ENCODE measurements around the gene ELOVL2. TPM values are rescaled to one million over a fixed set of nuclear protein-coding genes. Genes with fewer than 3 reads are reported as not detected.

ELOVL2 gene
- total and polyA plus RNA-seq, 2 experiments from 2014 or later: 0.29 to 0.32 TPM

DNA sequence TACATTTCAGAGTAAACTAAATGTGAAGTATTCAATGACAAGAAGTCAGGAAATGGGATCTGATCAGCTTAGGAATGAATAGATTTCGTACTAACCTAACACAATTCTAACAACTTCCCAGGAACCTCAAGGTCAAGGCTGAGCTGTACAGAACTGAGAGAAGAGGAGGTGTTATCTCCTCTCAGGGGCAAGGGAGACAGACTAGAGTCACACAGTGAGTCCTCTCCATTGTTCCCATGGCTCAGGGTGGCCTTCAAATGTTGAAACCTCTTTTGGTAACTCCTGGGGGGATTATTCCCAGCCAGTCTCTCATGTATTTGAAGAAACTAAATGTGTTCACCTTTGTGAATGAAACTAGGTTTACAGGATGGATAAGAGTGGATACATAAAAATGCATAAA, 27.7 kb downstream of the ELOVL2 start:
- H3K27me3 ChIP-seq (replicated peaks; ENCODE audit: insufficient read depth): 0 out of 2 replicates have a peak, but pooled peaks cover 5% of the 10 kb centered on the region

DNA sequence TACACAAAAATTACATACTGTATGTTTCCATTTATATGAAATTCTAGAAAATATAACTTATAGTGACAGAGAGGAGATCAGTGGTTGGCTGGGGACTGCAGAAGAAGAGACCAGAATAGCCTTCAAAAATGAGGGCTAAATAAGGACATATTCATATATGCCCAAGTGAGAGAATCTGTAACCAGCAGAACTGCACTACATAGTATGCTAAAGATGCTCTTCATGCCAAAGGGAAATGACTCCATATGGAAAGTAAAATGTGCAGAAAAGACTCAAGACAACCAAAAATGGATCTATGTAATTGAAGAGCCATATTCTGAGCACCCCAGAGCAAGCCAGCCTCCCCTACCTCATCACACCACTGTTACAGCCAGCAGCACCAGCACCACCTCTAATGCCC, 29.0 kb downstream of the ELOVL2 start:
- H3K9ac ChIP-seq: no peak overlapping the region
- no peak for DNase-seq
- no peak overlapping the region for H3K27ac ChIP-seq
- H3K79me2 ChIP-seq (ENCODE audit: insufficient read depth): no peaks in the 10 kb centered on the region
- peaks cover 12% of the 10 kb centered on the region for H3K4me1 ChIP-seq (ENCODE audit: insufficient read depth)
- no peak overlapping the region for H2AFZ ChIP-seq
- TF ChIP-seq EZH2phosphoT487 (IDR thresholded peaks at IDR 0.05; ENCODE audit: insufficient read depth, low read depth) (no peak), EZH2 (IDR thresholded peaks at IDR 0.05; ENCODE audit: insufficient read depth, poor library complexity, severe bottlenecking) (no peak)
- no peak overlapping the region for H3K4me2 ChIP-seq (ENCODE audit: unreplicated experiment)
- in situ Hi-C loops (cut with MboI): no loop called here
- no peaks in the 10 kb centered on the region for H3K36me3 ChIP-seq (ENCODE audit: low read depth)
- H3K27me3 ChIP-seq (replicated peaks; ENCODE audit: insufficient read depth): 0 out of 2 replicates have a peak, but pooled peaks cover 5% of the 10 kb centered on the region
- no peaks in the 10 kb centered on the region for H4K20me1 ChIP-seq (ENCODE audit: insufficient read depth)
- peaks cover 5% of the 10 kb centered on the region; the same call in 1 of the 2 replicates for H3F3A ChIP-seq (ENCODE audit: insufficient read depth)
- no peak overlapping the region for H3K4me3 ChIP-seq
- no peaks in the 10 kb centered on the region for H3K9me2 ChIP-seq (ENCODE audit: insufficient read depth)
- no peaks in the 10 kb centered on the region for H3K9me3 ChIP-seq (ENCODE audit: low read depth)

More for the DNA sequence above, 27.7 kb downstream of the ELOVL2 start:
- Histone ChIP-seq H3K9ac (no peak overlapping the region), H3K27ac (no peak overlapping the region), H3K4me2 (ENCODE audit: unreplicated experiment) (no peak overlapping the region), H3K4me3 (no peak overlapping the region), H3K79me2 (ENCODE audit: insufficient read depth) (no peaks in the 10 kb centered on the region), H2AFZ (no peak overlapping the region), H3K9me3 (ENCODE audit: low read depth) (no peaks in the 10 kb centered on the region), H3F3A (ENCODE audit: insufficient read depth) (peaks cover 5% of the 10 kb centered on the region; the same call in 1 of the 2 replicates), H3K4me1 (ENCODE audit: insufficient read depth) (peaks cover 11% of the 10 kb centered on the region), H4K20me1 (ENCODE audit: insufficient read depth) (no peaks in the 10 kb centered on the region), H3K36me3 (ENCODE audit: low read depth) (no peaks in the 10 kb centered on the region), H3K9me2 (ENCODE audit: insufficient read depth) (no peaks in the 10 kb centered on the region)
- no peak for DNase-seq
- TF ChIP-seq EZH2phosphoT487 (IDR thresholded peaks at IDR 0.05; ENCODE audit: insufficient read depth, low read depth): no peak
- no peak for TF ChIP-seq EZH2 (IDR thresholded peaks at IDR 0.05; ENCODE audit: insufficient read depth, poor library complexity, severe bottlenecking)
- WGBS, 2 experiments (ENCODE audit: low coverage in 1 of 2, low lambda C conversion rate in 2 of 2, missing lambda C conversion rate in 2 of 2): 63 to 65% methylated on average over 1 of the region's 1 CpG
- in situ Hi-C loops (cut with MboI): no loop called here

DNA sequence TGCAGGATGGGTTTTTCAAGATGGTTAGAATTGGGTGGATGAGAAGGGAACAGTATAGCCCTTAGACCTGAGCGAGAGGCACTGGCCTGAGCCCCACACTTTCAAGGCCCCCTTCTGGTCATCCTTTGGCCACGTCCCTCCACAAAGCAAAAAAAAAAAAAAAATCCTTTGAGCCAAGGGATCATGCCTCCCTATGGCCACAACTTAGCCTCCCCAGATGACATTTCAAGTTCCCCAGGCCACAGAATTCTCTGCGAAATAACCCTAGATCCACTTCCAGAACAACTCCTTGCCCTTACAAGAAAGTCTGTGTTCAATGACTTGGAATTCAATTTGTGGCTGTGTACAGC, 30.4 kb downstream of the ELOVL2 start:
- H3K4me3 ChIP-seq: no peak overlapping the region
- peaks cover 23% of the 10 kb centered on the region for H3K4me1 ChIP-seq (ENCODE audit: insufficient read depth)
- DNase-seq: no peak
- in situ Hi-C loops (cut with MboI): no loop called here
- H3K4me2 ChIP-seq (ENCODE audit: unreplicated experiment): no peak overlapping the region
- H2AFZ ChIP-seq: no peak overlapping the region
- no peaks in the 10 kb centered on the region for H3K36me3 ChIP-seq (ENCODE audit: low read depth)
- H3F3A ChIP-seq (ENCODE audit: insufficient read depth): peaks cover 15% of the 10 kb centered on the region
- H3K79me2 ChIP-seq (ENCODE audit: insufficient read depth): no peaks in the 10 kb centered on the region
- no peak overlapping the region for H3K27ac ChIP-seq
- no peaks in the 10 kb centered on the region for H4K20me1 ChIP-seq (ENCODE audit: insufficient read depth)
- WGBS, 2 experiments (ENCODE audit: low coverage in 1 of 2, low lambda C conversion rate in 2 of 2, missing lambda C conversion rate in 2 of 2): 92 to 97% methylated on average over 3 of the region's 3 CpGs
- H3K27me3 ChIP-seq (replicated peaks; ENCODE audit: insufficient read depth): 0 out of 2 replicates have a peak, but pooled peaks cover 5% of the 10 kb centered on the region
- no peaks in the 10 kb centered on the region for H3K9me3 ChIP-seq (ENCODE audit: low read depth)
- H3K9me2 ChIP-seq (ENCODE audit: insufficient read depth): no peaks in the 10 kb centered on the region
- no peak overlapping the region for H3K9ac ChIP-seq
- TF ChIP-seq EZH2 (IDR thresholded peaks at IDR 0.05; ENCODE audit: insufficient read depth, poor library complexity, severe bottlenecking) (no peak), EZH2phosphoT487 (IDR thresholded peaks at IDR 0.05; ENCODE audit: insufficient read depth, low read depth) (no peak)

DNA sequence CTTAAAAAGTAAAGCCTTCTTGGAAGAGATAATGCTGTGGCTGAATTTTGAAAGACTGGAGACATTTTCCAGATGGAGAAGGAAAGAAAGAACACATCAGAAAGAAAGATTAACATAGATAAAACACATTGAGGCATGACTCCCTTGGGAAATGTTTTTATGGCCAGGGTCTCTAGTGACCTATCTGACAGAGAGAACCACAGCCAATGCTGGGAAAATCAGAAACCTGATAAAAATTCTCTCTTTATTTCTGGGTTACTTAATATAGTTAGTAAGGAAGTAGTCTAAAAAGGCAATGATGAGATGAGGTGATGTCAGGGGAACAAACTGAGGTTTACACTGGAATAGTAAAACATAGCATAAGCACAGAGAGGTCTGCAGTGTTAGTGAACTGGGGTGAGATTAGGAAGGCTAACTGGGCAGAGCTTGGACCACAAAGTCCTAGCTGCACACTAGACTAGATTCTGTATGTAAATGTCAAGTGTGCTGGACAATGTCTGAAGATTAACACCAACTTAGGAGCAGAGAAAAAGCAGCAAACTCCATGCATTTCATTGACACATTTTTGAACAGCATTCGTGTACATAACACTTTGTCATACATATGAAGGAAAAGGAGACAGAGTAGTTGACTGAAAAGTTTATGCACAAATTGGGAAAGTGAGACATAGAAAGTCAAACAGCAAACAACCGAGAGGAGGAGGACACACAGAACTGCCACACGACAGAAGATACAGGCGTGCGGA, 31.0 kb downstream of the ELOVL2 start:
- TF ChIP-seq EZH2phosphoT487 (IDR thresholded peaks at IDR 0.05; ENCODE audit: insufficient read depth, low read depth) (no peak), EZH2 (IDR thresholded peaks at IDR 0.05; ENCODE audit: insufficient read depth, poor library complexity, severe bottlenecking) (no peak)
- H3K4me3 ChIP-seq: no peak overlapping the region
- H3K27me3 ChIP-seq (replicated peaks; ENCODE audit: insufficient read depth): 0 out of 2 replicates have a peak, but pooled peaks cover 5% of the 10 kb centered on the region
- no peak overlapping the region for H3K4me2 ChIP-seq (ENCODE audit: unreplicated experiment)
- H3F3A ChIP-seq (ENCODE audit: insufficient read depth): peaks cover 21% of the 10 kb centered on the region
- no peaks in the 10 kb centered on the region for H3K9me3 ChIP-seq (ENCODE audit: low read depth)
- no peak overlapping the region for H2AFZ ChIP-seq
- in situ Hi-C loops (cut with MboI): no loop called here
- H3K27ac ChIP-seq: no peak overlapping the region
- H4K20me1 ChIP-seq (ENCODE audit: insufficient read depth): no peaks in the 10 kb centered on the region
- peaks cover 28% of the 10 kb centered on the region for H3K4me1 ChIP-seq (ENCODE audit: insufficient read depth)
- DNase-seq: no peak
- whole genome bisulfite sequencing, 2 experiments (ENCODE audit: low coverage in 1 of 2, low lambda C conversion rate in 2 of 2, missing lambda C conversion rate in 2 of 2): 93 to 98% methylated on average over 5 of the region's 5 CpGs
- H3K9me2 ChIP-seq (ENCODE audit: insufficient read depth): no peaks in the 10 kb centered on the region
- no peak overlapping the region for H3K9ac ChIP-seq
- H3K36me3 ChIP-seq (ENCODE audit: low read depth): no peaks in the 10 kb centered on the region
- H3K79me2 ChIP-seq (ENCODE audit: insufficient read depth): no peaks in the 10 kb centered on the region

Data from GM23248 (cell line).